ENCODE results near the gene COLGALT1. TPM values are rescaled to one million over a fixed set of nuclear protein-coding genes. Genes with fewer than 3 reads are reported as not detected.
"Not testable (repeated sequence)": the region's sequence is repeated elsewhere in the genome, so short reads cannot be mapped to it uniquely, and the experiment has no call there.

Gene COLGALT1
- total RNA-seq, 4 donors from 2014 or later = 38.6 to 78.6 (median 54.7) TPM

- Histone ChIP-seq H3K9me3 (no peaks in the 10 kb centered on the region), H3K4me3 (no peak overlapping the region), H3K27ac (no peak overlapping the region), H3K27me3 (no peaks in the 10 kb centered on the region), H3K4me1 (peaks cover 0 to 9% (median 7%) of the 10 kb centered on the region in 4 donors), H3K36me3 (peaks cover 0 to 13% (median 3%) of the 10 kb centered on the region in 4 donors)
- in situ Hi-C loops (cut with MboI; ENCODE audit: low pct_ligation_motif_present in 1 of 4, low pct_unique_long_range_greater_than_20kb in 1 of 4, low sequenced_read_pairs in 3 of 4) (no loop called here), intact Hi-C loops (cut with DNase I; ENCODE audit: low total_unique reads) (no loop called here)
- TF ChIP-seq POLR2AphosphoS5 (IDR thresholded peaks at IDR 0.05) (no peak), CTCF (IDR thresholded peaks at IDR 0.05) (no peak), POLR2A (IDR thresholded peaks at IDR 0.05) (no peak), EP300 (IDR thresholded peaks at IDR 0.05; ENCODE audit: low read depth) (no peak)
- WGBS, 2 donors (ENCODE audit: low coverage in 1 of 2) = 66% methylated on average over 3 of the region's 3 CpGs; no CpG with 5 or more reads in 1 of the 2 donors
- DNase-seq = no peak
Observed at GRCh38 chr19:17584132-17584531, 28.7 kb downstream of the COLGALT1 start.

GRCh38 chr19:17585395-17585794 lies 29.9 kb downstream of the COLGALT1 start:
- peaks cover 0 to 13% (median 3%) of the 10 kb centered on the region in 4 donors for H3K36me3 ChIP-seq
- H3K4me3 ChIP-seq; H3K4me1 ChIP-seq; DNase-seq; H3K9me3 ChIP-seq; intact Hi-C loops (cut with DNase I; ENCODE audit: low total_unique reads); H3K27me3 ChIP-seq; H3K27ac ChIP-seq; in situ Hi-C loops (cut with MboI; ENCODE audit: low pct_ligation_motif_present in 1 of 4, low pct_unique_long_range_greater_than_20kb in 1 of 4, low sequenced_read_pairs in 3 of 4): not testable (repeated sequence)
- 46 to 62% methylated on average over 1 to 7 of the region's 7 CpGs for WGBS, 2 donors (ENCODE audit: low coverage in 1 of 2)

- TF ChIP-seq POLR2A (IDR thresholded peaks at IDR 0.05) (no peak), CTCF (IDR thresholded peaks at IDR 0.05) (no peak), EP300 (IDR thresholded peaks at IDR 0.05; ENCODE audit: low read depth) (no peak), POLR2AphosphoS5 (IDR thresholded peaks at IDR 0.05) (no peak)
- peaks cover 12% of the 10 kb centered on the region for H3K27me3 ChIP-seq
- no peaks in the 10 kb centered on the region for H3K4me1 ChIP-seq
- no peaks in the 10 kb centered on the region for H3K9me3 ChIP-seq
- no peak overlapping the region for H3K4me3 ChIP-seq
- no peak for DNase-seq
- 95% methylated on average over 1 of the region's 1 CpG; no CpG with 5 or more reads in 1 of the 2 donors for WGBS, 2 donors (ENCODE audit: low coverage in 1 of 2)
- H3K36me3 ChIP-seq = no peaks in the 10 kb centered on the region
- intact Hi-C loops (cut with DNase I; ENCODE audit: low total_unique reads) = no loop called here
- in situ Hi-C loops (cut with MboI; ENCODE audit: low pct_ligation_motif_present in 1 of 4, low pct_unique_long_range_greater_than_20kb in 1 of 4, low sequenced_read_pairs in 3 of 4) = no loop called here
- no peak overlapping the region for H3K27ac ChIP-seq
Observed at GRCh38 chr19:17590866-17591265, 35.4 kb downstream of the COLGALT1 start.

GRCh38 chr19:17594296-17594695 lies 38.8 kb downstream of the COLGALT1 start:
- H3K36me3 ChIP-seq; intact Hi-C loops (cut with DNase I; ENCODE audit: low total_unique reads); H3K9me3 ChIP-seq; DNase-seq; H3K27ac ChIP-seq; H3K4me3 ChIP-seq; H3K4me1 ChIP-seq; in situ Hi-C loops (cut with MboI; ENCODE audit: low pct_ligation_motif_present in 1 of 4, low pct_unique_long_range_greater_than_20kb in 1 of 4, low sequenced_read_pairs in 3 of 4): not testable (repeated sequence)
- peaks cover 12% of the 10 kb centered on the region for H3K27me3 ChIP-seq
- WGBS, 2 donors (ENCODE audit: low coverage in 1 of 2) = 75 to 81% methylated on average over 7 of the region's 7 CpGs

GRCh38 chr19:17598063-17598462 lies 42.6 kb downstream of the COLGALT1 start:
- H3K27me3 ChIP-seq = peaks cover 38% of the 10 kb centered on the region
- H3K27ac ChIP-seq; H3K4me3 ChIP-seq; DNase-seq; intact Hi-C loops (cut with DNase I; ENCODE audit: low total_unique reads); in situ Hi-C loops (cut with MboI; ENCODE audit: low pct_ligation_motif_present in 1 of 4, low pct_unique_long_range_greater_than_20kb in 1 of 4, low sequenced_read_pairs in 3 of 4); H3K9me3 ChIP-seq; H3K36me3 ChIP-seq; H3K4me1 ChIP-seq: not testable (repeated sequence)
- 83 to 86% methylated on average over 1 to 8 of the region's 8 CpGs for WGBS, 2 donors (ENCODE audit: low coverage in 1 of 2)

- intact Hi-C loops (cut with DNase I; ENCODE audit: low total_unique reads) (no loop called here), in situ Hi-C loops (cut with MboI; ENCODE audit: low pct_ligation_motif_present in 1 of 4, low pct_unique_long_range_greater_than_20kb in 1 of 4, low sequenced_read_pairs in 3 of 4) (no loop called here)
- H3K36me3 ChIP-seq = no peaks in the 10 kb centered on the region
- no peak for DNase-seq
- H3K27me3 ChIP-seq = peaks cover 47% of the 10 kb centered on the region
- no peaks in the 10 kb centered on the region for H3K4me1 ChIP-seq
- 54 to 100% methylated on average over 1 to 9 of the region's 9 CpGs for WGBS, 2 donors (ENCODE audit: low coverage in 1 of 2)
- H3K9me3 ChIP-seq = no peaks in the 10 kb centered on the region
- TF ChIP-seq CTCF (IDR thresholded peaks at IDR 0.05) (no peak), POLR2AphosphoS5 (IDR thresholded peaks at IDR 0.05) (no peak), EP300 (IDR thresholded peaks at IDR 0.05; ENCODE audit: low read depth) (no peak), POLR2A (IDR thresholded peaks at IDR 0.05) (no peak)
- no peak overlapping the region for H3K27ac ChIP-seq
- H3K4me3 ChIP-seq = no peak overlapping the region
Observed at GRCh38 chr19:17598953-17599352, 43.5 kb downstream of the COLGALT1 start.

Measured in transverse colon (tissue), 4 donors.